CD4-positive, alpha-beta T cell treated with Interferon alpha-2 for 1 hour (primary cell): ENCODE results near the gene SLU7.

Experiments
- DNase-seq, 2 donors: peaks; one replicate each; pipeline ENCODE4 v3.0.0-alpha.2; 2020 to 2022

SLU7 gene

DNA sequence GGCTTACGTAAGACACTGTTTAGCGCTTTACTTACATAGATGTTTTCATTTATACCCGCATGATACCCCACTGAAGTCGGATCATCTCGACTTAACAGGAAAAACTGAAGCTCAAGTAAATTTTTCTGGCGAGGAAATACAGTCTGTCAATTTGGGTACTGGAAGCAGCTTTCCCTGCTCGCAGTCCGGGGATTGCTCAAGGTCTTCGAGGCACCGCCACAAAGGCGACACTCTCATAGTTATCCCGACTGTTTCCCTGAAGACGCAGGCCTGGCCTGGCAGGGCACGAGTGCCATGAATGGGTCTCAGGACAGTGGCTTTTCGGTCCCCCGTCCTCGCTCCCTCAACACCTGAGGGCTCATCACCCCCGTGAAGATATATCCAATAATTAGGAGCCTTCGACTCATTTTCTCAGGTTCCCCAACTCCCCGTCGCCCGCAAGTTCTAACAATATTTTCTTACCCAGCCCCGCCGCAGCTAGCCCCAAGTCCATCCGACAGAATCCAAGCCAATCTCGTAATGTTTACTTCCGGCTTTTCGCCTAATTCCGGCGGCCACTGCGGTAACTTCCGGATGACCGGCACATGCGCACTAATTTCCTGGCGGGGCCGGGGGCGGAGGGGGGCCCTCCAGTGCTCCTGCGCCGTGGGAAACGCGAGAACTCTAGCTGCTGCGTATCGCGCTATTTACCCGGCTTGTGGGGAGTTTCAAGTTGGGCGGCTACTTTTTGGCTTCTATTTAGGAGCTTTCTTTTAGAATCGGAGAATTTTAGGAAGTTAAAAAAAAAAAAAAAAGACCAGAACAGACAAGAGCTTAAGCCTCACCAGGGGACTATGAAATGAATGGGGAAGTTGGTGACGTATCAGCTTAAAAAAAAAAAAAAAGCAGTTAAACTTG, at the start of gene SLU7:
Gene SLU7, minus strand, starts transcription at position 521 of the 897 bp plus-strand sequence. CDS start 3,787 bp downstream, outside the sequence.
- peak; percentile 94 to 95 for DNase-seq

DNA sequence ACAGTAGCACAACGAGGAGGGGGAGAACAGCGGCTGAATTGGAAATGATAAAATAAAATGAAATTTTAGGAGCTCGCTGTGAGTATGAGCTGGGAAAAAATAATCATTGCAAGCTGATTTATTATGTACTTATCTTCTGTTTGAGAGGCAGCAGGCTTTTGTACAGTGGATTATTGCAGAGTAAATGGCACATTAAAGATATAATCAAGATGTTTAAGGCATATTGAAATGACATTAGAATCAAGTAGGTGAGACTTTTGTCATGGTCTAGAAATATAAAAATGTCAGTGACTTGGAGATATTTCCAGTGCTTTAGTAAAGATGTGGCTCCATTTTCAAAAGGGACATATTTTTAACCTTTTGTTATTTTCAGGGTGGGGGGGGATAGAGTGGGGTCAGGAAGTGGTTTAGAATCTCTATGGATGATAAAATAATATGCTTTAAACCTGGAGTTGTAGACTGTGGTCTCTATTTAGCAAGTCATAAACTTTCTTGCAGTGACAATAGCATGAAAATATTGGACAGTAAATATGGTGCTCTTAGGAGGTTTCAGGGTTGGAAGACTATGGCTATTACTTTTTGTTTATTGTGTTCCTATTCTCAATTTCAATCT, 49.6 kb upstream of the SLU7 start:
- DNase-seq = no peak

GRCh38 chr5:160467555-160468362, 48.9 kb upstream of the SLU7 start:
- peak; percentile 73 to 84 for DNase-seq

GRCh38 chr5:160466889-160467554, 48.1 kb upstream of the SLU7 start:
- DNase-seq = no peak

- no peak for DNase-seq
Measured at GRCh38 chr5:160466116-160466515, 47.2 kb upstream of the SLU7 start.

DNA sequence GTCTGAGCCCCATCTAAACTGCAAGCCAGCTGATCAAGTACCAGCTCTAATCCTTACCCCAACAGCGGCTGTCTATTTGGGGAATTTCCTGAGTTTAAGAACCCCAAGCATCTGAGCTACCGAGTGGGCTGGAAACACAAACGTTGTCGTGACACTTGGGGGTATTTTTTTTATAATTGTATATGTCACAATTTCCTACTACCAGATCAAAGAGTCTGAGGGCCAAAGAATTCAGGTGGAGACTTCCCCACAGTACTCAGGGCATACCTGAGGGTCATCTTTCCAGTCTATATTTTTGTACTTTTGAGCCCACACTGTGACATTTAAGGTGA, 45.6 kb upstream of the SLU7 start:
- no peak for DNase-seq

DNA sequence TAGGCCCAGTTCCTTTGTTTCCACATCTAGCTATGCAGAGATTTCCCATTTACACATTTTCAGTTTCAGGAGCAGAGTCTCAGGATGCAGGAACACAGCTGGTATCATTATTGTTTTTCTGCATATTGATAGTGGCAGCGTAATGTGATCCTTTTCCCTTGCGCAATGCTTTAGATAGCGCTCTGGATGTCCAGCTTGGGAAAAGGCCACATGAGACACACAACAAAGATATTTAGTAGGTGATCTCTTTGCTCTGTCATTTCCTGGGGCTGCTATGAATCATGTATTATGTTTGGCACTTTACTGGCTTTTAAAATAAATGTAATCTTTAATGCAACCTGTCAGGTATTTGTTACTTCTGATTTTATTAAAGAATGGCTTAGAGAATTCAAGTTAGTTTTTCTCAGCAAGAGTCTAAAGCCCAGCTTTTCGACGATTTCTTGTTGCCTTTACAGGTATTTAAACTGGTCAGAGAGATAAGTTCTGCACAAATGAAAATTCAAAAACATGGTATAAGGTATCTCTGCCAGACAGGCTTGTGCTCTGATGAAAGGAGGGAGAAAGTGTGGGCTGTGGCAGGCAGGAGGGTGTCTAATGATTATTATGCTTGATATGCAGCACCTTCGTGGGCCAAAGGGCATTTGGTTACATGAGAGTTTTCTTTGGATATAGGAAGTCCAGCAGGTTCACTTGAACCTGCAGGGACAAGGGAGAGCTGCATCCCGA, 45.0 kb upstream of the SLU7 start:
- DNase-seq = no peak

DNA sequence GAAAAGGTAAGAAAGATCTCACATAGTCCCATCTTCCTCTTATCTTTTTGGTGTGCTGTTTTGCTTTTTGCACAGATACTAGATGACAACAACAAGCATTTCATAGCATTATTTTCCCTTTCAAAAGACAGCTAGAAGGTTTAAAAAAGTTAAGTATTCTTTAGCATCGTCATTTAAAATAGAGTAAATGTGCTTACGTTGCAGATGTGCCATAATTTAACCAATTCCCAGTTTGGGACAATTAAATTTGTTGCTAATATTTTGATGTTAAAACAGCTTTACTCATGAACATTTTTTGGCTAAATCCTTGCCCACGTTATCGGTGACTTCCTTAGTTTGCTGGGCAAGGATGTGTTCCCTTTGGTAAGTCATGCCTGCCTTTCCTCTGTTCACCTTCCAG, 44.3 kb upstream of the SLU7 start:
- no peak for DNase-seq

- no peak for DNase-seq
Measured at GRCh38 chr5:160462167-160462566, 43.3 kb upstream of the SLU7 start.

- no peak for DNase-seq
Measured at GRCh38 chr5:160461378-160461777, 42.5 kb upstream of the SLU7 start.

- no peak for DNase-seq
Measured at GRCh38 chr5:160460377-160461049, 41.6 kb upstream of the SLU7 start.

- DNase-seq = no peak
Measured at GRCh38 chr5:160458806-160459800, 40.2 kb upstream of the SLU7 start.

DNA sequence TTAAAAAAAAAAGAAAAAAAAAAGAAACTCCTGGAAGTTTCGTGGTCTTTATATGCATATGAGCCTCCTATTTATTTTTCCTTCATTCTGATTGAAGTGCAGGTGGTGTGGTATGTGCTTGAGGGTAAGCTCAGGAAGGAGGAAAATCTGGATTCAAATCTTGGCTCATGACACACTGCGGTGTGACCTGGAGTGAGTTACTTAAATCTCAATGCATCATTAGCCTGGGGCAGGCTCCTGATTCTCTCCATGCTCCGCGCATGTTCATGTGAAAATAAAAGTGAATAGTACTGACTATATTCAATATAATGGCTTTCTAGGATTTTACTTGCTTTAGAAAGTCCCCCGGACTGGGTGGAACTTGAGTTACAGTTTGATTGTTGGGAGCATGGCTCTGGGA, 38.4 kb upstream of the SLU7 start:
- DNase-seq = no peak

- no peak for DNase-seq
Measured at GRCh38 chr5:160456480-160457177, 37.7 kb upstream of the SLU7 start.

GRCh38 chr5:160455600-160455999, 36.7 kb upstream of the SLU7 start:
- no peak for DNase-seq

DNA sequence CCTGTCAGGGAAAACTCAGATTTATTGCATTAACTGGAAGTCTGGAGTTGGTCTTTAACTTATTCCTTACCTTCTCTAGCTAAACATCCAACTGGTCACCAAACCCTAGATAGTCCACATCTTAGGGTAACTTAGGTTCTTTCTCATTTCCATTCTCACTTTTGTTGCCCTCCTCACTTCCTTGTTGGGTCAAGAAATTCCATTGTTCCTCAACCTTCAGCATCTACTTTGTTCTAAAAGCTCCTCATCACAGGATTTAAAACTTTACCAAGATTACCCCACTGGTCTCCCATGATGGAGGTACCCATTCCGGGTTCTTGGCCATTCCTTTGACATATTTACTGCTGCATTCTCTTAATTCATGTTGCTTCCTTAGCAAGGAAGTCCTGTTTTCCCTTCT, 34.9 kb upstream of the SLU7 start:
- no peak for DNase-seq

- no peak for DNase-seq
Measured at GRCh38 chr5:160452795-160453194, 33.9 kb upstream of the SLU7 start.

GRCh38 chr5:160452036-160452435, 33.2 kb upstream of the SLU7 start:
- DNase-seq = no peak

DNA sequence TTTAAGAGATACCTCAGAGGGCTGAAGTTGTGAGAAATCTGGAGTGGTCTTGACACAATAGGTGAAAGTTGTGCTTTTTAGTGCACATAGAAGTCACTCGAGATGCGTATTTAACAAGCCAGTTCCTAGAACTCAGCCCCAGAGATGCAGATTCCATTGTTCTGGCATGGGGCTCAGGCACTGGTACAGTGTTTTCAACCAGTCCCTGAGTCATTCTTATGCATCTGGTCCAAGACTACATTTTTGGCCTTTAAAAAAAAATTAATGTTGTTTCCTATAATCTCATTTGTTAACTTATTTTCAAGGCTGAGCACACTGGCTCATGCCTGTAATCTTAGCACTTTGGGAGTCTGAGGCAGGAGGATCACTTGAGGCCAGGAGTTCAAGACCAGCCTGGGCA, 32.4 kb upstream of the SLU7 start:
- no peak for DNase-seq
